ENCODE results near the gene ASNSD1. TPM values are rescaled to one million over a fixed set of nuclear protein-coding genes. Genes with fewer than 3 reads are reported as not detected.

ASNSD1 gene
- polyA plus RNA-seq = 43.5 TPM

- no peaks in the 10 kb centered on the region for H3K36me3 Mint-ChIP-seq
- H3K27me3 Mint-ChIP-seq = no peaks in the 10 kb centered on the region
- no peak within 1 kb of the TSS for H3K4me3 Mint-ChIP-seq
- H3K4me1 Mint-ChIP-seq = peaks cover 10 to 32% (median 20%) of the 10 kb centered on the region in 3 donors
- H3K9me3 Mint-ChIP-seq = no peaks in the 10 kb centered on the region
- no peak within 1 kb of the TSS for H3K27ac Mint-ChIP-seq
Measured at GRCh38 chr2:189661148-189661956, at the start of gene ASNSD1. Gene ASNSD1, plus strand, starts transcription at chr2:189661459. Its CDS starts 4,674 bp downstream, at chr2:189666133.

- no peaks in the 10 kb centered on the region for H3K9me3 Mint-ChIP-seq
- peaks cover 7% of the 10 kb centered on the region for H3K27me3 Mint-ChIP-seq
- no peaks in the 10 kb centered on the region for H3K36me3 Mint-ChIP-seq
- H3K4me3 Mint-ChIP-seq = no peak overlapping the region
- peaks cover 0 to 2% (median 0%) of the 10 kb centered on the region in 3 donors for H3K4me1 Mint-ChIP-seq
- no peak overlapping the region for H3K27ac Mint-ChIP-seq
Measured at GRCh38 chr2:189613077-189613636, 48.1 kb upstream of the ASNSD1 start.

GRCh38 chr2:189613650-189614420 lies 47.4 kb upstream of the ASNSD1 start:
- H3K4me3 Mint-ChIP-seq = no peak overlapping the region
- no peak overlapping the region for H3K27ac Mint-ChIP-seq
- peaks cover 0 to 2% (median 0%) of the 10 kb centered on the region in 3 donors for H3K4me1 Mint-ChIP-seq
- H3K36me3 Mint-ChIP-seq = no peaks in the 10 kb centered on the region
- peaks cover 6% of the 10 kb centered on the region for H3K27me3 Mint-ChIP-seq
- no peaks in the 10 kb centered on the region for H3K9me3 Mint-ChIP-seq

- H3K36me3 Mint-ChIP-seq = no peaks in the 10 kb centered on the region
- H3K9me3 Mint-ChIP-seq = no peaks in the 10 kb centered on the region
Measured at GRCh38 chr2:189614585-189614984, 46.7 kb upstream of the ASNSD1 start.

GRCh38 chr2:189618197-189618596 lies 43.1 kb upstream of the ASNSD1 start:
- Mint-ChIP-seq H3K36me3 (no peaks in the 10 kb centered on the region), H3K27ac (no peak overlapping the region), H3K4me3 (no peak overlapping the region), H3K27me3 (peaks cover 4% of the 10 kb centered on the region), H3K4me1 (peaks cover 0 to 4% (median 0%) of the 10 kb centered on the region in 3 donors), H3K9me3 (no peaks in the 10 kb centered on the region)

More at GRCh38 chr2:189614585-189614984, 46.7 kb upstream of the ASNSD1 start:
- peaks cover 0 to 2% (median 0%) of the 10 kb centered on the region in 3 donors for H3K4me1 Mint-ChIP-seq
- peaks cover 4% of the 10 kb centered on the region for H3K27me3 Mint-ChIP-seq
- no peak overlapping the region for H3K4me3 Mint-ChIP-seq
- H3K27ac Mint-ChIP-seq = no peak overlapping the region

- Mint-ChIP-seq H3K4me3 (no peak overlapping the region), H3K27me3 (peaks cover 7% of the 10 kb centered on the region), H3K9me3 (no peaks in the 10 kb centered on the region), H3K36me3 (no peaks in the 10 kb centered on the region), H3K27ac (no peak overlapping the region), H3K4me1 (peaks cover 0 to 2% (median 1%) of the 10 kb centered on the region in 3 donors)
Measured at GRCh38 chr2:189621781-189622180, 39.5 kb upstream of the ASNSD1 start.

GRCh38 chr2:189623049-189623448 lies 38.2 kb upstream of the ASNSD1 start:
- no peaks in the 10 kb centered on the region for H3K36me3 Mint-ChIP-seq
- peaks cover 0 to 2% (median 1%) of the 10 kb centered on the region in 3 donors for H3K4me1 Mint-ChIP-seq
- peaks cover 7% of the 10 kb centered on the region for H3K27me3 Mint-ChIP-seq
- H3K27ac Mint-ChIP-seq = no peak overlapping the region
- no peaks in the 10 kb centered on the region for H3K9me3 Mint-ChIP-seq
- H3K4me3 Mint-ChIP-seq = no peak overlapping the region

GRCh38 chr2:189624648-189625355 lies 36.5 kb upstream of the ASNSD1 start:
- peaks cover 7% of the 10 kb centered on the region for H3K27me3 Mint-ChIP-seq
- H3K4me3 Mint-ChIP-seq = no peak overlapping the region
- no peaks in the 10 kb centered on the region for H3K9me3 Mint-ChIP-seq
- H3K36me3 Mint-ChIP-seq = no peaks in the 10 kb centered on the region
- H3K4me1 Mint-ChIP-seq = peaks cover 0 to 2% (median 1%) of the 10 kb centered on the region in 3 donors
- no peak overlapping the region for H3K27ac Mint-ChIP-seq

GRCh38 chr2:189625636-189626035 lies 35.6 kb upstream of the ASNSD1 start:
- Mint-ChIP-seq H3K27ac (no peak overlapping the region), H3K27me3 (peaks cover 7% of the 10 kb centered on the region), H3K9me3 (no peaks in the 10 kb centered on the region)

GRCh38 chr2:189627789-189628188 lies 33.5 kb upstream of the ASNSD1 start:
- Mint-ChIP-seq H3K36me3 (no peaks in the 10 kb centered on the region), H3K9me3 (no peaks in the 10 kb centered on the region), H3K4me1 (peaks cover 0 to 1% (median 0%) of the 10 kb centered on the region in 3 donors), H3K4me3 (no peak overlapping the region), H3K27ac (no peak overlapping the region), H3K27me3 (peaks cover 7% of the 10 kb centered on the region)

More at GRCh38 chr2:189625636-189626035, 35.6 kb upstream of the ASNSD1 start:
- Mint-ChIP-seq H3K4me1 (peaks cover 0 to 1% (median 0%) of the 10 kb centered on the region in 3 donors), H3K4me3 (no peak overlapping the region), H3K36me3 (no peaks in the 10 kb centered on the region)

- Mint-ChIP-seq H3K27me3 (peaks cover 7% of the 10 kb centered on the region), H3K4me3 (no peak overlapping the region)
Measured at GRCh38 chr2:189628817-189629530, 32.3 kb upstream of the ASNSD1 start.

GRCh38 chr2:189629531-189630453 lies 31.5 kb upstream of the ASNSD1 start:
- H3K36me3 Mint-ChIP-seq = no peaks in the 10 kb centered on the region
- no peaks in the 10 kb centered on the region for H3K4me1 Mint-ChIP-seq
- no peak overlapping the region for H3K27ac Mint-ChIP-seq
- H3K9me3 Mint-ChIP-seq = no peaks in the 10 kb centered on the region
- peaks cover under 1% of the 10 kb centered on the region for H3K27me3 Mint-ChIP-seq
- H3K4me3 Mint-ChIP-seq = no peak overlapping the region

More at GRCh38 chr2:189628817-189629530, 32.3 kb upstream of the ASNSD1 start:
- Mint-ChIP-seq H3K27ac (no peak overlapping the region), H3K9me3 (no peaks in the 10 kb centered on the region), H3K4me1 (no peaks in the 10 kb centered on the region), H3K36me3 (no peaks in the 10 kb centered on the region)

GRCh38 chr2:189631849-189632248 lies 29.4 kb upstream of the ASNSD1 start:
- Mint-ChIP-seq H3K4me3 (no peak overlapping the region), H3K9me3 (no peaks in the 10 kb centered on the region), H3K27me3 (no peaks in the 10 kb centered on the region)

More at GRCh38 chr2:189631849-189632248, 29.4 kb upstream of the ASNSD1 start:
- H3K27ac Mint-ChIP-seq = no peak overlapping the region
- no peaks in the 10 kb centered on the region for H3K36me3 Mint-ChIP-seq
- peaks cover 0 to 4% (median 0%) of the 10 kb centered on the region in 3 donors for H3K4me1 Mint-ChIP-seq

All from IgD-negative memory B cell (primary cell).